GM19328 (cell line): ENCODE results near the gene RTN4.
"Not testable (repeated sequence)": the region's sequence is repeated elsewhere in the genome, so short reads cannot be mapped to it uniquely, and the experiment has no call there.

Source experiments
- ATAC-seq: cut with Tn5 transposase; IDR thresholded peaks from one replicate; pipeline ENCODE4 v1.9.1; 2021; ENCODE audit warnings: mild to moderate bottlenecking, moderate library complexity; ENCODE audit not compliant: unreplicated experiment

RTN4 gene

GRCh38 chr2:55073000-55073983 lies 23.0 kb upstream of the RTN4 start:
- ATAC-seq = no peak

- ATAC-seq = no peak
These were observed 13.6 kb upstream of the RTN4 start for GRCh38 chr2:55063713-55064323.

DNA sequence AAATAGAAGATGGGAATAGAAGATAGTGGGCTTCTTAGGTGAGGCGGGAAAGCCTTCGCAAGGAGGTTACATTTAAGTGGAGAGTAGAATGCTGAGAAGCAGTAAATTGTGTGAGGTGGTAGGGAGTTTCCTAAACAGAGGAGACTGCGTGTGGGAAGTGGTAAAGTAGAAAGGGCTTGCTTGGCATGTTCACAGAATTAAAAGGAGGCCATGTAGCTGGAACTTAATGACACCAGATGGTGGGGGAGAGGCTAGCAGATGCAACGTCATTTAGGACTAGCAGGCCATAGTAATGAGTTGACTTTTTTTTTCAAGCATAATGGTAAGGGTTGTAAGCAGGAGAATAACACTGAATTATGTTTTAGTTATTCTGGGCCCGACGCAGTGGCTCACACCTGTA lies 13.0 kb upstream of the RTN4 start:
- ATAC-seq = no peak

DNA sequence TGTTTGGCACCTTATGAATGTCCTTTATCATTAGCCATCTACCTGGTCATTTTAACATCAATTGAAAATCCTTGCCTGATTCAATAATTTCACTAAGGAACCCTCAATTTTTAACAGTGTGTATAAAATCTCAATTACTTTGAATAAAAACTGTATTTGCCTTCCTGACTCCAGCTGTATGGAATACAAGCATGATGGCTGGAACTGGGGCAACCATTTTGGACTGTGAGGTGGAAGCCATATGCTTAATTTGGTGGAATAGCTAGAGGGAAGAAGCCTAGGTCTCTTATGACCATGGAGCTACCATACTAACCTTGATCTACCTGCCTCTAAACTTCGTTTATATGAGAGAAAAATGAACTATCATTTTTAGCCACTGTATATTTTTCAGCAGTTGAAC lies 12.5 kb upstream of the RTN4 start:
- no peak for ATAC-seq

- ATAC-seq = no peak
These were observed 11.5 kb upstream of the RTN4 start for GRCh38 chr2:55061523-55062344.

- no peak for ATAC-seq
These were observed 9.5 kb upstream of the RTN4 start for GRCh38 chr2:55059793-55060192.

DNA sequence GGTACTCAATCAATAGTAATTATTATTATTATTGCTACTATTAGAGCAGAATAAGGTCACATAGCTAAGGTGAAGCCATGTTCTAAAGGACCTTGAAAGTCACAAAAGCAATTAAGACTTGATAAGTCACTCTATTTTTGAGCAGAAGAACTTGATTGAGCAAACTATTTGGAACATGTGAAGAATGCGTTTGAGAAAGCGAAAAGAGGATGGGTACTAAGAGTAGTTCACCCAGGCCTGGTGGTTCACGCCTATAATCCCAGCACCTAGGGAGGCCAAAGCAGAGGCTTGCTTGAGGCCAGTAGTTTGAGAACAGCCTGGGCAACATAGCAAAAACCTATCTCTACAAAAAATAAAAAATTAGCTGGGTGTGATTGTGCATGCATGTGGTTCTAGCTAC lies 7.2 kb upstream of the RTN4 start:
- no peak for ATAC-seq

GRCh38 chr2:55056024-55056521 lies 5.8 kb upstream of the RTN4 start:
- no peak for ATAC-seq

GRCh38 chr2:55054106-55054875 lies 4.0 kb upstream of the RTN4 start:
- no peak for ATAC-seq

GRCh38 chr2:55053225-55053624 lies 3.0 kb upstream of the RTN4 start:
- ATAC-seq = not testable (repeated sequence)

DNA sequence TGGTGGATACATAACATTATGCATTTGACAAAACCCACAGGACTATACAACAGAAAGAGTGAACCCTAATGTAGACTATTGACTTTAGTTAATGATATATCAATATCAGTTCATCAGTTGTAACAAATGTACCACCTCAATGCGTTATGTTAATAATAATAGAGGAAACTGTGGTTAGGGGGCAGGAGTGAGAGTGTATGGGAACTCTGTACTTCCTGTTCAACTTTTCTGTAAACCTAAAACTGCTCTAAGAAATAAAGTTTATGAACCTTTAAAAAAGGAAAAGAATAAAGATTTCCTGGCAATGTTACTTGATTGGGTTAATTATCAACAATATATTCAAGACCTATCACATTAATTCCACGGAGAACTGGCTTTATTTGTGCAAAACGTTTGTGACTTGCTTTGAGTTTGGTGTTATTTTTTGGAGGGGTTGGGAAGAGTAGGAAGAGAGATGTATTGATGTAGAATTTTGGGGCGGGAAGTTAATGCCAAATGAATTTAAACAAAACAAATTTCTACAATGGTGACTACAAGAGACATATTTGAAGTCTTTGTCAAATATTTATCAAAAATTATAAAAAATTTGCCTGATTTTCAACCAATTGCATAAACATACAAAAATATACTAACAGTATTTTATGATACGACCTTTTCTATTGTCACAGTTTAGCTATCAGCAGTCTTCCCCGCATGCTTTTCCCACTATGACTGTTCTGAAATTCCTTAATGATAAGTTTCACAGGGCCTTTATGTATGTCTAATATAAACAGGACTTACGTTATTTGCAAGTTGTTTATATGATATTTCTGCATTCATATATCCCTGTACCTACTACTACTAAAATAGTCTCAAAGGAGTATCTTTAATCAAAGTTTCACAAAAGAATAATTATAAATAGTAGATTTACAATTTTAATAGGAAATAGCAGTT lies 2.1 kb upstream of the RTN4 start:
- ATAC-seq = no peak

GRCh38 chr2:55051026-55051866 lies 995 bp upstream of the RTN4 start:
- no peak for ATAC-seq

DNA sequence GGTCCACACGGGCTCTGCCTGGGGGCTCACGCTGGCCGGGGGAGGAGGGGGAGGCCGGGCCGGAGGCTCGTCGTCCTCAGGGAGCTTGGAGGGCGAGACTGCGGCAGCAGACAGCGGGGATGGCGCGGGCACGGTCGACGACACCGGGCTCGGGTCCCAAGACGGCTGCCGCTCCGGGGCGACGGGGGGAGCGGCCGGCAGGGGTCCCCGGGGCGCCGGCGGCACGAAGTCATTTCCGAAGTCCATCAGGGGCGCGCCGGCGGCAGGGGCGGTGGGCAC lies 491 bp downstream of the RTN4 start:
- ATAC-seq = no peak

GRCh38 chr2:55049043-55049820 lies 1.0 kb downstream of the RTN4 start:
- no peak for ATAC-seq

GRCh38 chr2:55048508-55049042 lies 1.7 kb downstream of the RTN4 start:
- no peak for ATAC-seq

- no peak for ATAC-seq
These were observed 2.5 kb downstream of the RTN4 start for GRCh38 chr2:55047677-55048299.

DNA sequence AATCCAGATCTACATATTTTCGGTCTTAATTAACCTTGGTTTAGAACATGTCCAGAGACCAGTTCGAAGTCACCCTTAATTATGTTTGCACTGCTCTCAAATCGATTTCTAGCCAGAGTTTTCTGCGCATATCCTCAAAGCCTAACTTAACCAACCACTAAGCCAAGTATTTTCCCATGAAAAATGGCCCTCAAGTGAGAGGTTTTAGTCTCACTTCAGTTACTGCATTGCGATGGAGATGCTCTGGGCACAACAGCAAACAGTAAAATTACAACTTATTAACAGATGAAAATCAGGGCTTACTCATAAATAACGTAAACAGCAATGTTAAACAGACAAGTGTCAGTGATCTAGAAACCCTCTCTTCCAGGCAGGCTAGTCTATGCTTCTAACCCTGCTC lies 4.5 kb downstream of the RTN4 start:
- no peak for ATAC-seq
